G401 (cell line): ENCODE data around the gene GADD45G. TPM values are rescaled to one million over a fixed set of nuclear protein-coding genes. Genes with fewer than 3 reads are reported as not detected.

Experiments
- DNase-seq: peaks from one replicate; pipeline ENCODE4 v3.0.0-alpha.2; 2015; ENCODE audit warnings: low spot score
- in situ Hi-C: cut with HindIII; loops from 2 replicates; pipeline ENCODE4 v1.10.0; 2016; ENCODE audit warnings: low sequenced_read_pairs, mixed read lengths
- total RNA-seq: library from RNA; depleted of rRNA; stranded (reverse); fragments of >200 nt; shearing (Covaris generic); gene quantifications from 2 replicates; pipeline ENCODE4 v1.2.3, GENCODE V29; 2014

Gene GADD45G
- total RNA-seq, 1 experiment from 2014 or later, result not detected

DNA sequence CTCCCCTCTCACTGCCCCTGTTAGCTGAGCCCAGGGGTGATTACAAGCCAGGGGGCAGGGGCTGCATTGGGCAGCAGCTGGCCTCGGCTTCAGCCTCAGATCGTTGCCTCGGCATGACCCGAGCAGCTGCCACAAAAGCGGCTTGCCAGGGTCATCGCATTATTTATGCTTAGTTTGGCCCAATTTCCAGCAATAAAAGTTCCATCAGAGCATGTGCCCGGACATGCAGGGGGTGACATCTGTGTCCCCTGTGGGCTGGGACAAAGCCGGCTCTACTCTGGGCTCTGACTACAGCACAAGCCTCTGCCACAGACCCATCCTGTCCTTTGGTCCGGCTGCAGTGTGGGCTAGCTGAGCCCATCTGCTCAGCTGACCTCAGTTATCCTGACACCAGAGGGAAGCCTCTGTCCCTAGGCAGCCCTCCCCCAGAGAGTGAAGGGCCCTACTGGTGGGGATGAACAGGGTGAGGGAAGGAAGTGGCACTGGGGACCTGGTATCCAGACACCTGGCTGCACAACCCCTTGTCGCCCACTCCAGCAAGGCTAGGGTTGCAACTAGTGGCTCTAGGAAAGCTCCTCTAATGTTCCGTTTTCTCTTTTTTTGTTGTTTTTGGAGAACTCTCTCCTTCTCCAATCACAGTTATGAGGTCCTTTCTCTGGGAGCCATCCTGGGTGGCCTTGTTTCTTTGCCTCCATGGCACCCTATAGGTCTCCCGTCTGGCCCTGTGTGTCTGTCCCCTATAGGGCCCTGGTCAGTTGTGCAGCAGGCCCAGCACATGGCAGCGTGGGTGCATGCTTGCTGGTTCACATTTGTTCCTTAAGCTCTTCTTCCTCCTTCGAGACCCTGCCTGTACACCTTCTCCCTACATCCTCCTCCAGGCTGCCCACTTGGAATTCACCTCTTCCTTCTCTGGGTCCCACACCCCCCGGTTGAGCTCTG is 13.3 kb upstream of the GADD45G start:
- DNase-seq, result no peak
- in situ Hi-C loops, result no loop called here

DNA sequence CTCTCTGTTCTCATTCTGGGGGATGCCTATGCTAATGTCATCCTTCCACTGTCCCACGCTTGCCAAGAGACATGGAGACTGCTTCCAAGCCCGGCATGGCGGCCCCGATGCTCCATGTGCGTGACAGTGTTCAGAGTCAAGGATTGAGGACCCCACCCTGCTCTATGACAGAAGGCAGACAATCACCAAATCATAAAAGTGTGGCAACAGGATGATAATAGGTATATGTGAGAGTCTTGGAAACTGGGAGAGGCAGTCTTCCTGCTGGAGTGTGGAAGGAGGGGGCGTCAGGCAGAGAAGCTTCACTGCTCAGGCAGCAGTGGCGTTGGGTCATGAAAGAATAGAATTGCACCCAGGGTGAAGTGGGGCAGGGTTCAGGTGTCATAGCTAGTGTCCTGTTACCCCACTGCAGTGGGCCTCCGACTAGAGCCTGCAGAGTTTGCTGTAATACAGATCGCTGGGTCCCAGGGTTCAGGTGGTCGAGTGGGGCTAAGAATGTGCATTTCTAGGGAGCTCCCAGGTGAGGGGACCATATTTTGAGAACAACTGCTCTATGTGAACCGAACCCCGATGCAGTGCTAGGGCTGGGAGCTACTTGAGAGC is 12.5 kb upstream of the GADD45G start:
- no peak for DNase-seq
- in situ Hi-C loops, result no loop called here

DNA sequence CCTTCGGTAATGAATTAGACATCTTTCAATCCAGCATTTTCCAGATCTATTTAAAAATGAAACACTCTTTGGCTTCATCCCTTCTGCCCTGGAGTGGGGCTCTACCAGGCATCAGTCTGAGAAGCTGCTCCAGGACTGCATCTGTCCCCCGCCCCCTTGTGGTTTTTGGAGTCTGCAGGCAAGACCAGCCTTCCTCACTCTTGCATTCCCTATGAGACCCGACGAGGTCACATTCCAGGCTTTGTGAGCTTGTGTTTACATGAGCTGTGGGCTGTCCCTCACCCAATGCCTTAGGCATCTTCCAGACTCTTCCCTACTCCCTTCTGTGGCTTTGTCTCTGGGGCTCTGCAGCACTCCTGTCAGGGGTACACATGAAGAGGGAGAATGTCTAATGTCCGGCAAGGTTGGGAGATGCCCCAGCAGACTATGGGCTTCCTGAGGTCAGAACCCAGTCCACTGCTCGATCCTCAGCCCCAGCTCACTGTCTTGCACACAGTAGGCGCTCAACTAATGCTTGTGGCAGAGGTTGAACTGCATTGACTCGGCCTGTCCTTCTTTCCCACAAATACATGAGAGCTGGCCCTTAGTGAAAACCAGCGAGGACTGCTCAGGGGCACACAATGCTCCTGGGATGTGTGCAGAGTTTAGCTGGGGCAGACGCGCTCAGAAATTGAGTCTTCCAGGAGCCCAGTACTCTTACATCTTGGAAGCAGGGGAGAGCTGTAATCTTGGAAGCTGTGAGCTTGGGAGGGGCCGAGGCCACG is 11.7 kb upstream of the GADD45G start:
- no peak for DNase-seq
- in situ Hi-C loops, result no loop called here

- no peak for DNase-seq
Observed at GRCh38 chr9:89593727-89594427, 10.9 kb upstream of the GADD45G start.

GRCh38 chr9:89594811-89595550 is 9.8 kb upstream of the GADD45G start:
- in situ Hi-C loops, result no loop called here
- DNase-seq, result no peak

More at GRCh38 chr9:89593727-89594427, 10.9 kb upstream of the GADD45G start:
- in situ Hi-C loops, result no loop called here

DNA sequence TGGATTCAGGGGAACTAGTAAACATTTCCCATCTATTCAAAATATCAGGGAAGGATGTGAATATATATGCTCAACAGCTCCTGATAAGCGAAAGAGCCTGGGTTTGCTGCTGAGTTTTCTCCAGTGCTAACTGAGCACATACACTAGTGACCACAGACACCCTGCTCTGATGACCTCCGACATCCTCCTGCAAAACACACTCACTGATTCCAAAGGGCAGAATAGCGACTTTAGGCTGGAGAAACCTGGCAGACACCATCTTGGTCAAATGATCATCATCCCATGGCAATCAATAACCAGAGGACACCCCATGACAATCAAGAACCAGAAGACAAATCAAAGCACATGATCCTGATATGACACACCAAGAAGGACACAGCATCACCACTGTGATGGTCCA is 9.2 kb upstream of the GADD45G start:
- in situ Hi-C loops, result no loop called here
- DNase-seq, result no peak

GRCh38 chr9:89596937-89597555 is 7.8 kb upstream of the GADD45G start:
- DNase-seq, result no peak
- in situ Hi-C loops, result no loop called here

GRCh38 chr9:89597711-89598362 is 7.0 kb upstream of the GADD45G start:
- peak; percentile 87 for DNase-seq
- in situ Hi-C loops, result no loop called here

DNA sequence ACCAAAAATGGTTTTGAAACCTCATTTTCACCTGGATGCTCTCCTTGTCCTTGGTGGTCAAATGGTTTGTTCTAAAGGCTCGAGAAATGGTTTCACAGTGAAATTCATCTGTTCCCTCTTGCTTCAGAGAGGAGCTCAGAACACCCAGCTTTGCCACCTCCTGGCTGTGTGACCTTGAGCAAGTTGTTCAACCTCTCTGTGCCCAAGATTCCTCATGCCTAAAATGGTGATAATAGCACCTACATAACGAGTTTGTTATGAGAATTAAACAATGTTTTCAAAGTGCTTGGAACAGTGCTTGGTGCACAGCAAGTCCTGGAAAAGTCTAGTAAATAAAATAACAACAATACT is 6.5 kb upstream of the GADD45G start:
- no peak for DNase-seq
- in situ Hi-C loops, result no loop called here

GRCh38 chr9:89598926-89599325 is 5.9 kb upstream of the GADD45G start:
- peak; percentile 26 for DNase-seq
- in situ Hi-C loops, result no loop called here

- in situ Hi-C loops, result loop anchor here (10.0 kb wide), 1 partner anchor 504 kb away; no protein-coding TSS in a partner anchor
- no peak for DNase-seq
Observed at GRCh38 chr9:89600831-89601230, 4.0 kb upstream of the GADD45G start.

DNA sequence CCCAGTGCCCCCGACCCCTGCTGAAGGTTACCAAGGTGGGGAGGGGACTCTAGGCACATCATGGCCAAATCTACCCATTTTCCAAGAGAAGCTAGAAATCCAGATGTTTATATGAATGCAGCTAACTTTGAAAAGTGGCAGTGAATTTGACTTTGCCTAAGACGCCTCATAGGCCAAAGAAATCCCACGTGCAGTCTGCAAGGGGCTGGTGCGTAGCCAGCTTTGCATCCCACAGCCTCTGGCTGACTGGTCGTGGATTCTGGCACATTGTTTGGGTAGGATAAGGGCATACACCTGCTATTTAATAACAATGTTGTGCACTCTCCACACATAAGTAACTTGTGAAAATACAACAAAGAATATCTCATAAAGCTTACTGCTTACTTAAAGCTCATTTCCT is 3.5 kb upstream of the GADD45G start:
- no peak for DNase-seq
- in situ Hi-C loops, result loop anchor here (10.0 kb wide), 1 partner anchor 503 kb away; no protein-coding TSS in a partner anchor

GRCh38 chr9:89601856-89602562 is 2.8 kb upstream of the GADD45G start:
- DNase-seq, result no peak
- in situ Hi-C loops, result loop anchor here (10.0 kb wide), 1 partner anchor 503 kb away; no protein-coding TSS in a partner anchor

GRCh38 chr9:89602978-89603766 is 1.6 kb upstream of the GADD45G start:
- in situ Hi-C loops, result loop anchor here (10.0 kb wide), 1 partner anchor 502 kb away; no protein-coding TSS in a partner anchor
- peak; percentile 94 for DNase-seq

- in situ Hi-C loops, result loop anchor here (10.0 kb wide), 1 partner anchor 501 kb away; no protein-coding TSS in a partner anchor
- peak; percentile 73 for DNase-seq
Observed at GRCh38 chr9:89603767-89604665, 796 bp upstream of the GADD45G start.
